Aorta (tissue), 5 donors: Measurements from ENCODE around the gene UNC79. TPM values are rescaled to one million over a fixed set of nuclear protein-coding genes. Genes with fewer than 3 reads are reported as not detected.
"Not testable (repeated sequence)": the region's sequence is repeated elsewhere in the genome, so short reads cannot be mapped to it uniquely, and the experiment has no call there.

ENCODE experiments used
- ATAC-seq: fragments of 200-7000 bp; cut with Tn5 transposase; one replicate; pipeline ENCODE4 v1.9.1; 2022; ENCODE audit warnings: moderate library complexity; ENCODE audit not compliant: low FRiP score
- DNase-seq, 2 donors: peaks; one replicate each; pipeline ENCODE4 v3.0.0-alpha.2; 2020
- H3K27ac ChIP-seq, 2 donors: one replicate each; pipeline ENCODE4 v1.5.1; 2013; ENCODE audit warnings: low read length in 2 of 2, mild to moderate bottlenecking in 2 of 2, moderate library complexity in 2 of 2, control low read depth in 1 of 2, inconsistent platforms in 1 of 2, low read depth in 1 of 2
- H3K27me3 ChIP-seq, 2 donors: one replicate each; pipeline ENCODE4 v1.6.1; 2013; ENCODE audit warnings: control low read depth in 1 of 2, low read length in 1 of 2, mild to moderate bottlenecking in 1 of 2, moderate library complexity in 1 of 2; ENCODE audit not compliant: insufficient read depth in 2 of 2, control insufficient read depth in 1 of 2
- H3K36me3 ChIP-seq, 2 donors: one replicate each; pipeline ENCODE4 v1.6.1; 2013; ENCODE audit warnings: control low read depth in 1 of 2, low read length in 1 of 2, mild to moderate bottlenecking in 1 of 2; ENCODE audit not compliant: insufficient read depth in 2 of 2, control insufficient read depth in 1 of 2
- H3K4me1 ChIP-seq, 2 donors: one replicate each; pipeline ENCODE4 v1.6.1; 2013; ENCODE audit warnings: low read length in 2 of 2, control low read depth in 1 of 2, mild to moderate bottlenecking in 1 of 2, moderate library complexity in 1 of 2; ENCODE audit not compliant: insufficient read depth in 2 of 2, control insufficient read depth in 1 of 2
- H3K4me3 ChIP-seq, 2 donors: one replicate each; pipeline ENCODE4 v1.5.1; 2013; ENCODE audit warnings: low read length in 2 of 2, control low read depth in 1 of 2, mild to moderate bottlenecking in 1 of 2
- H3K9me3 ChIP-seq: one replicate; pipeline ENCODE4 v1.6.1; 2013; ENCODE audit warnings: mild to moderate bottlenecking, low read length; ENCODE audit not compliant: control insufficient read depth
- whole genome bisulfite sequencing, 2 donors: extraction: QIAGEN DNeasy Blood & Tissue Kit; methylation state at CpG; one replicate each; pipeline ENCODE4 v1.1.7; 2013; 5-methylcytosine and 5-hydroxymethylcytosine counted together
- intact Hi-C, 2 donors: fragments of 100-400 bp; cut with DNase I; formaldehyde crosslinking; loops; one replicate each; pipeline versions ENCODE4 v1.14.2 to v1.15.0; 2022
- polyA plus RNA-seq, 2 donors: library from polyadenylated mRNA; stranded (reverse); fragments of 200-250 nt; gene quantifications; one replicate each; pipeline ENCODE4 v1.2.3, GENCODE V29; 2013
- total RNA-seq, 2 donors: library from RNA; stranded (reverse); fragmentation: NEBNext Ultra II Directional; extraction: Animal tissue kit (Norgen Biotek cat#: 25700); gene quantifications; one replicate each; pipeline ENCODE4 v1.2.1, GENCODE V29; 2021
- donor health status: healthy with polysubstance abuse.
- donor health status: Bipolar disorder and iron deficiency.
- donor health status: DM: no; HTN: no; CAD: no.
- donor health status: DM: no; HTN: no; CAD: no.
- donor health status: DM: yes; HTN: yes; CAD: no.

The UNC79 gene
- total and polyA plus RNA-seq, 4 donors: 0.05 to 0.21 (median 0.16) TPM; not detected in 1

DNA sequence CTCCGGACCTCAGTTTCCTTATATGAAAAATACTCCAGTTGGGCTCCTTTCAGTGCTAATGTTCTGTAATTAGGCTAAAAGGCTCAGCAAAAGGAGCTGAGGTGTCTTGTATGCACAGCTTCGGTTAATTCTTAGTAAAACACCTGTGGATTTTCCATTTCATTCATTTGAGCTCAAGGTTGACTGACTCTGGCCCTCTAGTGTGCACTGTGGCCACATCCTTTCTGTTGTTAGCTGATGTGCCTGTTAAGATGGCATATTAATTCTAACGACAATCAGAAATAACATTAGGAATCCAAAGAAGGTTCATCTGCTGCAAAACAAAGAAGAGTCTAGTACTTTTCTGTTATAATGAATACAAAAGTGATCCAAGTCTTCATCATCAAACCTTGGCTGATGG, 45.6 kb downstream of the UNC79 start:
- Histone ChIP-seq H3K9me3 (no peaks in the 10 kb centered on the region), H3K27ac (no peak overlapping the region), H3K4me1 (no peaks in the 10 kb centered on the region), H3K27me3 (no peaks in the 10 kb centered on the region), H3K36me3 (no peaks in the 10 kb centered on the region), H3K4me3 (no peak overlapping the region)
- ATAC-seq (no peak), DNase-seq (no peak)
- WGBS, 2 donors: 80 to 82% methylated on average over 3 of the region's 3 CpGs
- intact Hi-C loops: no loop called here

DNA sequence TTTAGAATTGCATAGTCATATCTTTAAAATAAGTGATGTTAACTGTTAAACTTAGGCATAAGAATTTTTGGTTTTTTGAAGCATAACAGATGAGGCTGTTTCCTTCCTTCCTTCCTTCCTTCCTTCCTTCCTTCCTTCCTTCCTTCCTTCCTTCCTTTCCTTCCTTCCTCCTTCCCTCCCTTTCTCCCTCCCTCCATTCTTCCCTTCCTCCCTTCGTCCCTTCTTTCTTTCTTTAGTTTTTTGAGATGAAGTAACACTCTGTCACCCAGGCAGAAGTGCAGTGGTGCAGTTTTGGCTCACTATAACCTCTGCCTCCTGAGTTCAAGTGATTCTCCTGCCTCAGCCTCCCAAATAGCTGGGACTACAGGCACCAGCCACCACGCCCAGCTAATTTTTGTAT, 48.3 kb downstream of the UNC79 start:
- H3K27me3 ChIP-seq, H3K4me1 ChIP-seq, H3K27ac ChIP-seq, H3K9me3 ChIP-seq, intact Hi-C loops, H3K36me3 ChIP-seq, DNase-seq, H3K4me3 ChIP-seq, ATAC-seq: not testable (repeated sequence)
- 64 to 67% methylated on average over 2 of the region's 2 CpGs for WGBS, 2 donors

DNA sequence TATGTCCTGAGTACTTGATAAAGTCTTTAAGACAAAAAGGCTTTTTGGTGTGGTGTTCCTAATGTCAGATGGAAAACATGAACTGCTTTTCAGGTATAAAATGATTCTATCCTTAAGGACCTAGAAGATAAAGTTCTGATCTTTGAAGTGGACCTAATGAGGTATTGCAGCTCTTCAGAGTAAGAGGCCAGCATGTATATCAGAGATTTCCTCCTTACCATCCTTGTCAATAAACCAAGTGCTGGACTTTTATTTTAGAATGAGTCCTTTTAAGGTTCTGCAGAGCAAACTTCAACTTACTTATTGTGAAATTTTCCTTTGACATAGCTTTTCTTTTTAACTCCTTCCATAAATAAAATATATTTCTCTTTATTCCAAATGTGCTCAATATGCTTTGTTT, 50.1 kb downstream of the UNC79 start:
- Histone ChIP-seq H3K27me3 (no peaks in the 10 kb centered on the region), H3K36me3 (no peaks in the 10 kb centered on the region), H3K27ac (no peak overlapping the region), H3K4me1 (no peaks in the 10 kb centered on the region), H3K9me3 (no peaks in the 10 kb centered on the region), H3K4me3 (no peak overlapping the region)
- ATAC-seq: no peak
- intact Hi-C loops: no loop called here
- DNase-seq: no peak

GRCh38 chr14:93481758-93482157, 51.0 kb downstream of the UNC79 start:
- 66 to 76% methylated on average over 2 of the region's 2 CpGs for WGBS, 2 donors
- DNase-seq: no peak
- no peaks in the 10 kb centered on the region for H3K27me3 ChIP-seq
- H3K36me3 ChIP-seq: no peaks in the 10 kb centered on the region
- no peak overlapping the region for H3K4me3 ChIP-seq
- H3K9me3 ChIP-seq: no peaks in the 10 kb centered on the region
- H3K27ac ChIP-seq: no peak overlapping the region
- intact Hi-C loops: no loop called here
- no peak for ATAC-seq
- no peaks in the 10 kb centered on the region for H3K4me1 ChIP-seq

- no peaks in the 10 kb centered on the region for H3K36me3 ChIP-seq
- no peak overlapping the region for H3K4me3 ChIP-seq
- H3K27me3 ChIP-seq: peaks cover 0 to 2% of the 10 kb centered on the region in 2 donors
- intact Hi-C loops: no loop called here
- DNase-seq (no peak), ATAC-seq (no peak)
- no peak overlapping the region for H3K27ac ChIP-seq
- WGBS, 2 donors: 64 to 71% methylated on average over 1 of the region's 1 CpG
- no peaks in the 10 kb centered on the region for H3K4me1 ChIP-seq
- H3K9me3 ChIP-seq: no peaks in the 10 kb centered on the region
Measured at GRCh38 chr14:93490001-93490400, 59.3 kb downstream of the UNC79 start.

- no peaks in the 10 kb centered on the region for H3K4me1 ChIP-seq
- H3K36me3 ChIP-seq: no peaks in the 10 kb centered on the region
- H3K27me3 ChIP-seq: peaks cover 0 to 2% of the 10 kb centered on the region in 2 donors
- no peak overlapping the region for H3K27ac ChIP-seq
- ATAC-seq: no peak
- WGBS, 2 donors: 58 to 59% methylated on average over 5 of the region's 5 CpGs
- intact Hi-C loops: no loop called here
- no peak overlapping the region for H3K4me3 ChIP-seq
- H3K9me3 ChIP-seq: no peaks in the 10 kb centered on the region
- DNase-seq: no peak
Measured at GRCh38 chr14:93493054-93493453, 62.3 kb downstream of the UNC79 start.

GRCh38 chr14:93493622-93494021, 62.9 kb downstream of the UNC79 start:
- WGBS, 2 donors: 71 to 83% methylated on average over 2 of the region's 2 CpGs
- H3K27me3 ChIP-seq, H3K36me3 ChIP-seq, ATAC-seq, H3K9me3 ChIP-seq, DNase-seq, H3K27ac ChIP-seq, H3K4me3 ChIP-seq, intact Hi-C loops, H3K4me1 ChIP-seq: not testable (repeated sequence)

DNA sequence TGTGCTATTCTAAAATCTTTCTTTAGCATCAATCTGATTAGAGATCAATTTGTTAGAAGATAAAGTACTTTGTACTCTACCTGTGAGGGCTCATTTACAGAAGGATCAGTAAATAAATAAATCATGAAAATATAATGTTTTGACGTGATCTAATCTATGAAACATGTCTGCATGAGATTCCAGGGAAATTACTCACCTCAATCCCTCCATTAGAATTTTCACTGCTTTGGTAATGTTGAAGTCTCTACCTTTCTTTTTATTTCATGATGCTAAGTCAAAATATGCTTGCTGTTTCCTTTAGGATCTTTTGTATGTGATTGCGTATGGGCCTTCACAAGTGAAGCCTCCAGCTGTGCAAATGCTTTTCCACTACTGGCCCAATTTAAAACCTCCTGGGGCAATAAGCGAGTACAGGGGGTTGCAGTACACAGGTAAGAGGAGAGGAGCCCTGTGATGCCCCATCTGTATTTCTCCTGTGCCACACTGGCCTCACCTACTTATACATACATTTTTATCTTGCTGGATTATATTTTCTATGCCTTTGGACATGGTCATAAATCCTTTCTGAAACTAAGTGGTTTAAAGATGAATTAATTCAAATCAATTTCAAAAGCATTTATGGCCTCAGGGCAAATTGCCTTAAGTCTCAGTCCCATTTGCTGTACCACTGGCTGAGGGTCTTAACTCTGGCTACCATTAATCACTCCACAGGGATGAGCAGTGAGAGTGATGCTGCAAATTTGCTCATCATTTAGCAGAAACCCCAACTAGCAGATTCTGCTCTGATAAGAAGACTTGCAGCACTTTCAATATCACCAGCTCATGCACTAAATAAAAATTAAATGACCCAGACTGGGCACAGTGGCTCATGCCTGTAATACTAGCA, 66.4 kb downstream of the UNC79 start:
- Histone ChIP-seq H3K36me3 (no peaks in the 10 kb centered on the region), H3K27me3 (peaks cover 0 to 2% of the 10 kb centered on the region in 2 donors), H3K9me3 (no peaks in the 10 kb centered on the region), H3K4me3 (no peak overlapping the region), H3K4me1 (no peaks in the 10 kb centered on the region), H3K27ac (no peak overlapping the region)
- ATAC-seq (no peak), DNase-seq (no peak)
- intact Hi-C loops: no loop called here
- WGBS, 2 donors: 75 to 76% methylated on average over 3 of the region's 3 CpGs

GRCh38 chr14:93510056-93510455, 79.3 kb downstream of the UNC79 start:
- H3K9me3 ChIP-seq: peaks cover 1% of the 10 kb centered on the region
- no peaks in the 10 kb centered on the region for H3K27me3 ChIP-seq
- H3K27ac ChIP-seq: no peak overlapping the region
- no peaks in the 10 kb centered on the region for H3K4me1 ChIP-seq
- no peaks in the 10 kb centered on the region for H3K36me3 ChIP-seq
- DNase-seq: no peak
- 45 to 68% methylated on average over 1 of the region's 1 CpG for WGBS, 2 donors
- no peak overlapping the region for H3K4me3 ChIP-seq
- ATAC-seq: no peak
- intact Hi-C loops: no loop called here
